ENCODE data around the gene STIP1.

- no peak for TF ChIP-seq EZH2 (IDR thresholded peaks at IDR 0.05)
- no peak for TF ChIP-seq CBX3 (IDR thresholded peaks at IDR 0.05; ENCODE audit: low read depth)
- no peak for TF ChIP-seq POLR2A (IDR thresholded peaks at IDR 0.05; ENCODE audit: borderline replicate concordance, extremely low read depth, insufficient read depth, insufficient read length)
Measured at GRCh38 chr11:64186492-64187165, 658 bp downstream of the STIP1 start.

Data from HCT116 (cell line).